AG08396 (cell line): ENCODE results near the gene SH3BGR.
"Not testable (repeated sequence)": the region's sequence is repeated elsewhere in the genome, so short reads cannot be mapped to it uniquely, and the experiment has no call there.

Experiments
- DNase-seq: peaks from one replicate; pipeline ENCODE4 v3.0.0; 2012; ENCODE audit warnings: low spot score, mixed read lengths

The SH3BGR gene

GRCh38 chr21:39515684-39516472 is 64.1 kb downstream of the SH3BGR start:
- DNase-seq: no peak

- DNase-seq: peak; percentile 73
Measured at GRCh38 chr21:39518055-39518846, 66.5 kb downstream of the SH3BGR start.

GRCh38 chr21:39518847-39519210 is 67.1 kb downstream of the SH3BGR start:
- no peak for DNase-seq

GRCh38 chr21:39519835-39520234 is 68.1 kb downstream of the SH3BGR start:
- no peak for DNase-seq

- no peak for DNase-seq
Measured at GRCh38 chr21:39523399-39523798, 71.6 kb downstream of the SH3BGR start.

GRCh38 chr21:39523915-39524314 is 72.1 kb downstream of the SH3BGR start:
- DNase-seq: no peak

GRCh38 chr21:39525129-39525528 is 73.4 kb downstream of the SH3BGR start:
- no peak for DNase-seq

- DNase-seq: no peak
Measured at GRCh38 chr21:39525601-39526000, 73.8 kb downstream of the SH3BGR start.

- DNase-seq: no peak
Measured at GRCh38 chr21:39527067-39527595, 75.4 kb downstream of the SH3BGR start.

GRCh38 chr21:39527664-39528381 is 76.1 kb downstream of the SH3BGR start:
- DNase-seq: no peak

GRCh38 chr21:39529026-39529425 is 77.3 kb downstream of the SH3BGR start:
- DNase-seq: no peak

- no peak for DNase-seq
Measured at GRCh38 chr21:39531064-39531463, 79.3 kb downstream of the SH3BGR start.

- no peak for DNase-seq
Measured at GRCh38 chr21:39531840-39532239, 80.1 kb downstream of the SH3BGR start.

- no peak for DNase-seq
Measured at GRCh38 chr21:39533545-39534380, 82.0 kb downstream of the SH3BGR start.

GRCh38 chr21:39535646-39536437 is 84.1 kb downstream of the SH3BGR start:
- DNase-seq: no peak

- no peak for DNase-seq
Measured at GRCh38 chr21:39536835-39537234, 85.1 kb downstream of the SH3BGR start.

GRCh38 chr21:39537571-39537970 is 85.8 kb downstream of the SH3BGR start:
- DNase-seq: no peak

GRCh38 chr21:39538453-39539042 is 86.8 kb downstream of the SH3BGR start:
- no peak for DNase-seq

GRCh38 chr21:39540367-39540766 is 88.6 kb downstream of the SH3BGR start:
- not testable (repeated sequence) for DNase-seq

- no peak for DNase-seq
Measured at GRCh38 chr21:39542736-39543135, 91.0 kb downstream of the SH3BGR start.
